HCT116 (cell line): Measurements from ENCODE around the gene CKS2. TPM values are rescaled to one million over a fixed set of nuclear protein-coding genes. Genes with fewer than 3 reads are reported as not detected.

Experiments
- ATAC-seq: fragments of 200-7000 bp; cut with Tn5 transposase; 2 replicates; pipeline ENCODE4 v1.9.1; 2020; ENCODE audit warnings: mild to moderate bottlenecking, moderate library complexity
- BruUV-seq: library from RNA; stranded (reverse); fragments of 400-500 nt; replicated peaks from 2 replicates; lab custom pipeline; 2021; lab: Mats Ljungman, UMichigan
- CTCF ChIA-PET: fragments of 300-600 bp; sonication (Branson Sonifier 250); formaldehyde crosslinking; loops from one replicate; lab custom pipeline; 2021; ENCODE audit warnings: antibody characterized with exemption; lab: Charles Lee
- POLR2A ChIA-PET: fragments of 300-600, 350-600 bp; sonication (Branson Sonifier 250); formaldehyde crosslinking; loops from one replicate; lab custom pipeline; 2021; ENCODE audit warnings: antibody characterized with exemption; lab: Charles Lee
- RAD21 ChIA-PET, 2 experiments: fragments of 300-600 bp; sonication (Branson Sonifier 250); formaldehyde crosslinking; loops; one replicate each; lab custom pipeline; 2023; ENCODE audit warnings: low total read pairs in 2 of 2; ENCODE audit not compliant: uncharacterized antibody in 2 of 2, unreplicated experiment in 2 of 2, low non-redundant PET in 1 of 2; lab: Charles Lee
- DNase-seq: peaks from one replicate; pipeline ENCODE4 v3.0.0-alpha.2; 2010; ENCODE audit warnings: low read depth, low spot score
- H2AFZ ChIP-seq: fragments of 200-600 bp; shearing (Covaris generic), sonication (generic); 2 replicates; pipeline ENCODE4 v1.6.1; 2017; ENCODE audit warnings: low read depth, mixed run types, mixed read lengths, antibody characterized with exemption, low read length; ENCODE audit not compliant: poor library complexity, severe bottlenecking
- H3K27ac ChIP-seq: 2 replicates; pipeline ENCODE4 v1.5.1; 2012; ENCODE audit warnings: low read depth, low read length
- H3K27me3 ChIP-seq: fragments of 200-600 bp; sonication (generic); 2 replicates; pipeline ENCODE4 v1.6.1; 2016; ENCODE audit warnings: mixed run types, low read length, mixed read lengths; ENCODE audit not compliant: insufficient read depth
- H3K36me3 ChIP-seq, 2 experiments: fragments of 200-500 bp in 1 of 2; fragments of 200-600 bp in 1 of 2; sonication (Bioruptor generic) in 1 of 2; sonication (generic) in 1 of 2; 2 replicates each; pipeline versions ENCODE4 v1.5.1 to v1.6.1; 2014 to 2016; ENCODE audit warnings: low read length in 2 of 2, inconsistent platforms in 1 of 2, mixed read lengths in 1 of 2, mixed run types in 1 of 2; ENCODE audit not compliant: insufficient read depth in 2 of 2, control insufficient read depth in 1 of 2
- H3K4me1 ChIP-seq, 2 experiments: fragments of 200-600 bp in 1 of 2; sonication (generic) in 1 of 2; 2 replicates each; pipeline versions ENCODE4 v1.5.1 to v1.6.1; 2012 to 2017; ENCODE audit warnings: low read length in 2 of 2, inconsistent platforms in 1 of 2, mild to moderate bottlenecking in 1 of 2, mixed read lengths in 1 of 2, mixed run types in 1 of 2, moderate library complexity in 1 of 2; ENCODE audit not compliant: insufficient read depth in 2 of 2, control insufficient read depth in 1 of 2
- H3K4me2 ChIP-seq: fragments of 200-600 bp; sonication (generic); 2 replicates; pipeline ENCODE4 v1.6.1; 2017; ENCODE audit warnings: mixed run types, low read length, mixed read lengths
- H3K4me3 ChIP-seq, 2 experiments: fragments of 200-600 bp in 1 of 2; sonication (generic) in 1 of 2; replicated peaks in 1 of 2; 2 replicates each; pipeline ENCODE4 v1.5.1; 2011 to 2016; ENCODE audit warnings: low read length in 2 of 2, control low read depth in 1 of 2, low read depth in 1 of 2, mild to moderate bottlenecking in 1 of 2, mixed read lengths in 1 of 2, mixed run types in 1 of 2
- H3K79me2 ChIP-seq: fragments of 200-600 bp; sonication (generic); 2 replicates; pipeline ENCODE4 v1.6.1; 2017; ENCODE audit warnings: mild to moderate bottlenecking, mixed run types, low read length, moderate library complexity, mixed read lengths; ENCODE audit not compliant: insufficient read depth
- H3K9ac ChIP-seq: fragments of 200-600 bp; sonication (generic); 2 replicates; pipeline ENCODE4 v1.6.1; 2016; ENCODE audit warnings: low read length, mixed read lengths
- H3K9me2 ChIP-seq: fragments of 200-600 bp; sonication (generic), shearing (Covaris generic); 2 replicates; pipeline ENCODE4 v1.6.1; 2017; ENCODE audit warnings: mixed run types, mild to moderate bottlenecking, moderate library complexity; ENCODE audit not compliant: insufficient read depth
- H3K9me3 ChIP-seq, 2 experiments: fragments of 200-500 bp in 1 of 2; fragments of 200-600 bp in 1 of 2; sonication (Bioruptor generic) in 1 of 2; sonication (generic) in 1 of 2; 2 replicates each; pipeline ENCODE4 v1.6.1; 2014 to 2017; ENCODE audit warnings: low read length in 2 of 2, mixed read lengths in 2 of 2, inconsistent platforms in 1 of 2, low read depth in 1 of 2, mild to moderate bottlenecking in 1 of 2, mixed run types in 1 of 2, moderate library complexity in 1 of 2; ENCODE audit not compliant: control insufficient read depth in 1 of 2, insufficient read depth in 1 of 2
- H4K20me1 ChIP-seq: fragments of 200-600 bp; sonication (generic), shearing (Covaris generic); 2 replicates; pipeline ENCODE4 v1.6.1; 2017; ENCODE audit warnings: mixed run types, mild to moderate bottlenecking, moderate library complexity; ENCODE audit not compliant: insufficient read depth
- CBX3 ChIP-seq: IDR thresholded peaks from 2 replicates; pipeline ENCODE4 v1.6.1; 2012; ENCODE audit warnings: low read depth
- CEBPB ChIP-seq: IDR thresholded peaks from 2 replicates; pipeline ENCODE4 v1.6.1; 2012; ENCODE audit warnings: low read depth
- EGR1 ChIP-seq: IDR thresholded peaks from 2 replicates; pipeline ENCODE4 v1.6.1; 2012; ENCODE audit warnings: low read depth
- ELF1 ChIP-seq: IDR thresholded peaks from 2 replicates; pipeline ENCODE4 v1.6.1; 2012; ENCODE audit warnings: low read depth, borderline replicate concordance
- EZH2 ChIP-seq: fragments of 200-600 bp; sonication (generic); IDR thresholded peaks from 2 replicates; pipeline ENCODE4 v1.6.1; 2017; ENCODE audit warnings: antibody characterized with exemption, mixed run types
- EZH2phosphoT487 ChIP-seq: fragments of 200-600 bp; IDR thresholded peaks from 2 replicates; pipeline ENCODE4 v1.6.1; 2018; ENCODE audit warnings: antibody characterized with exemption, borderline replicate concordance
- FOSL1 ChIP-seq: IDR thresholded peaks from 2 replicates; pipeline ENCODE4 v1.6.1; 2012; ENCODE audit warnings: low read depth
- JUND ChIP-seq: IDR thresholded peaks from 2 replicates; pipeline ENCODE4 v1.6.1; 2012
- MAX ChIP-seq: IDR thresholded peaks from 2 replicates; pipeline ENCODE4 v1.6.1; 2012
- POLR2A ChIP-seq: IDR thresholded peaks from 2 replicates; pipeline ENCODE4 v1.7.0; 2011; ENCODE audit warnings: borderline replicate concordance; ENCODE audit not compliant: insufficient read depth, insufficient read length; ENCODE audit errors: extremely low read depth
- RAD21 ChIP-seq: IDR thresholded peaks from 2 replicates; pipeline ENCODE4 v1.6.1; 2012; ENCODE audit warnings: low read depth, mild to moderate bottlenecking
- SIN3A ChIP-seq: IDR thresholded peaks from 2 replicates; pipeline ENCODE4 v1.6.1; 2012; ENCODE audit warnings: low read depth
- SP1 ChIP-seq: IDR thresholded peaks from 2 replicates; pipeline ENCODE4 v1.6.1; 2012; ENCODE audit warnings: low read depth
- SRF ChIP-seq: IDR thresholded peaks from 2 replicates; pipeline ENCODE4 v1.6.1; 2012; ENCODE audit warnings: low read depth
- ZBTB33 ChIP-seq: IDR thresholded peaks from 2 replicates; pipeline ENCODE4 v1.6.1; 2011; ENCODE audit warnings: mild to moderate bottlenecking, low read length, moderate library complexity; ENCODE audit not compliant: insufficient replicate concordance; ENCODE audit errors: extremely low read depth
- ZNF274 ChIP-seq: fragments of 200-500 bp; sonication (Bioruptor generic); IDR thresholded peaks from 2 replicates; pipeline ENCODE4 v1.6.1; 2014; ENCODE audit warnings: mild to moderate bottlenecking, low read depth, low read length, inconsistent platforms
- intact Hi-C: fragments of 100-400 bp; cut with micrococcal nuclease; formaldehyde crosslinking; loops from 2 replicates; pipeline ENCODE4 v1.10.0; 2022
- total RNA-seq: library from RNA; stranded (reverse); gene quantifications from one replicate; pipeline ENCODE4 v1.2.1, GENCODE V29; 2021; ENCODE audit not compliant: unreplicated experiment

CKS2 gene
- total RNA-seq, 1 experiment from 2014 or later = 242 TPM

GRCh38 chr9:89358985-89359384 lies 48.0 kb downstream of the CKS2 start:
- ChIA-PET CTCF (no interaction called here), POLR2A (no interaction called here), RAD21 (no interaction called here)
- Histone ChIP-seq H3K9me3 (no peaks in the 10 kb centered on the region), H4K20me1 (no peaks in the 10 kb centered on the region), H3K36me3 (peaks cover 25 to 34% of the 10 kb centered on the region in 2 experiments), H3K4me3 (no peak overlapping the region), H3K9ac (no peak overlapping the region), H3K27me3 (no peaks in the 10 kb centered on the region), H2AFZ (no peak overlapping the region), H3K4me1 (no peaks in the 10 kb centered on the region), H3K9me2 (no peaks in the 10 kb centered on the region), H3K4me2 (no peak overlapping the region), H3K79me2 (no peaks in the 10 kb centered on the region), H3K27ac (no peak overlapping the region)
- no peak for ATAC-seq
- no peak for DNase-seq
- BruUV-seq = TSS peak; percentile 23
- intact Hi-C loops = no loop called here
- TF ChIP-seq SRF (no peak), RAD21 (no peak), POLR2A (no peak), CEBPB (no peak), ELF1 (no peak), CBX3 (no peak)

- Histone ChIP-seq H3K4me3 (no peak overlapping the region), H3K9me2 (no peaks in the 10 kb centered on the region), H3K36me3 (peaks cover 21 to 32% of the 10 kb centered on the region in 2 experiments), H3K27ac (no peak overlapping the region), H3K9ac (no peak overlapping the region), H3K4me1 (no peaks in the 10 kb centered on the region), H3K9me3 (no peaks in the 10 kb centered on the region), H4K20me1 (no peaks in the 10 kb centered on the region), H3K27me3 (no peaks in the 10 kb centered on the region), H3K79me2 (no peaks in the 10 kb centered on the region), H3K4me2 (no peak overlapping the region)
- ChIA-PET POLR2A (no interaction called here), CTCF (no interaction called here), RAD21 (no interaction called here)
- no peak for DNase-seq
- intact Hi-C loops = no loop called here
- BruUV-seq = no TSS peak
- no peak for ATAC-seq
- TF ChIP-seq ZBTB33 (no peak), FOSL1 (no peak), CEBPB (no peak), SP1 (no peak), SRF (no peak), RAD21 (no peak), ZNF274 (no peak), EGR1 (no peak), JUND (no peak), EZH2 (no peak), EZH2phosphoT487 (no peak), SIN3A (no peak), MAX (no peak)
- TF ChIP-seq, all 23 proteins: peak for 0
- no peak overlapping the region for H2AFZ ChIP-seq
Observed at GRCh38 chr9:89359751-89360261, 48.8 kb downstream of the CKS2 start.
